ENCODE data around the gene TPCN1.

DNA sequence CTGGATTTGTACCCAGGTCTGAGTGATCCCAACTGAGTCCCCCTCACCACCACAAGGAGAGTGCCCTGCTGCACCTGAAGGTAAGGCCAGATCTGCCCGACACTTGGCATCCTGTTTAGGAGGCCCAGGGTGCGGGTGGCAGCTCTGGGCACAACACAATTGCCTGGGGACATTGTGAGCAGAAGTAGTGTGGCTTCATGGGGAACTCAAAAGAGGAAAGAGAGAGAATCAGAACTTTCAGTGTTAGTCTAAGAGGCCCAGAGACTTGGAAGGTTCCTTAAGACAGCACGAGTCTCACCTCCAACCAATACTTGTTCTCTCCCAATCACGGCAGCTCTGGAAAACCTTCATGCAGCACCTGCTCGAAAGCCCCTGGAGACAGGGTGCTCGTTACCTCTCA is 120.3 kb downstream of the TPCN1 start:
- TF ChIP-seq, protein P1, sequence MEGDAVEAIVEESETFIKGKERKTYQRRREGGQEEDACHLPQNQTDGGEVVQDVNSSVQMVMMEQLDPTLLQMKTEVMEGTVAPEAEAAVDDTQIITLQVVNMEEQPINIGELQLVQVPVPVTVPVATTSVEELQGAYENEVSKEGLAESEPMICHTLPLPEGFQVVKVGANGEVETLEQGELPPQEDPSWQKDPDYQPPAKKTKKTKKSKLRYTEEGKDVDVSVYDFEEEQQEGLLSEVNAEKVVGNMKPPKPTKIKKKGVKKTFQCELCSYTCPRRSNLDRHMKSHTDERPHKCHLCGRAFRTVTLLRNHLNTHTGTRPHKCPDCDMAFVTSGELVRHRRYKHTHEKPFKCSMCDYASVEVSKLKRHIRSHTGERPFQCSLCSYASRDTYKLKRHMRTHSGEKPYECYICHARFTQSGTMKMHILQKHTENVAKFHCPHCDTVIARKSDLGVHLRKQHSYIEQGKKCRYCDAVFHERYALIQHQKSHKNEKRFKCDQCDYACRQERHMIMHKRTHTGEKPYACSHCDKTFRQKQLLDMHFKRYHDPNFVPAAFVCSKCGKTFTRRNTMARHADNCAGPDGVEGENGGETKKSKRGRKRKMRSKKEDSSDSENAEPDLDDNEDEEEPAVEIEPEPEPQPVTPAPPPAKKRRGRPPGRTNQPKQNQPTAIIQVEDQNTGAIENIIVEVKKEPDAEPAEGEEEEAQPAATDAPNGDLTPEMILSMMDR (IDR thresholded peaks at IDR 0.05 in 8 of 11, conservative IDR thresholded peaks at IDR 0.05 in 3 of 11) = no peak
- TF ChIP-seq POLR2A (IDR thresholded peaks at IDR 0.05) (no peak), POLR2AphosphoS5 (IDR thresholded peaks at IDR 0.05) (no peak)

Data from spleen (tissue), 7 donors.